H9 (cell line): ENCODE data around the gene GSC2. TPM values are rescaled to one million over a fixed set of nuclear protein-coding genes. Genes with fewer than 3 reads are reported as not detected.

Experiments used
- DNase-seq: peaks from one replicate; pipeline ENCODE4 v3.0.0-alpha.2; 2017
- H2AFZ ChIP-seq: one replicate; pipeline ENCODE4 v1.6.1; 2013; ENCODE audit warnings: mild to moderate bottlenecking, low read length, control low read depth, moderate library complexity
- H2AK5ac ChIP-seq: 2 replicates; pipeline ENCODE4 v1.6.1; 2013; ENCODE audit warnings: low read length, control low read depth, mixed read lengths; ENCODE audit not compliant: insufficient read length
- H2BK120ac ChIP-seq: one replicate; pipeline ENCODE4 v1.6.1; 2013; ENCODE audit warnings: low read depth, mild to moderate bottlenecking, low read length, control low read depth, inconsistent platforms; ENCODE audit not compliant: poor library complexity, severe bottlenecking
- H2BK12ac ChIP-seq: 2 replicates; pipeline ENCODE4 v1.6.1; 2013; ENCODE audit warnings: low read length, control low read depth, mixed read lengths, low read depth; ENCODE audit not compliant: insufficient read length
- H2BK15ac ChIP-seq: 2 replicates; pipeline ENCODE4 v1.6.1; 2013; ENCODE audit warnings: low read depth, low read length, control low read depth
- H2BK20ac ChIP-seq: one replicate; pipeline ENCODE4 v1.6.1; 2013; ENCODE audit warnings: low read depth, mild to moderate bottlenecking, low read length, control low read depth, inconsistent platforms; ENCODE audit not compliant: poor library complexity, severe bottlenecking
- H2BK5ac ChIP-seq: 2 replicates; pipeline ENCODE4 v1.6.1; 2013; ENCODE audit warnings: low read length, control low read depth, mixed read lengths; ENCODE audit not compliant: insufficient read length
- H3K14ac ChIP-seq: 2 replicates; pipeline ENCODE4 v1.6.1; 2013; ENCODE audit warnings: low read length, control low read depth; ENCODE audit not compliant: insufficient read depth
- H3K18ac ChIP-seq: 2 replicates; pipeline ENCODE4 v1.6.1; 2013; ENCODE audit warnings: low read depth, mild to moderate bottlenecking, mixed read lengths, low read length, control low read depth; ENCODE audit not compliant: insufficient read length
- H3K23ac ChIP-seq: 2 replicates; pipeline ENCODE4 v1.6.1; 2013; ENCODE audit warnings: low read length, control low read depth, mixed read lengths, low read depth; ENCODE audit not compliant: insufficient read length
- H3K23me2 ChIP-seq: 2 replicates; pipeline ENCODE4 v1.6.1; 2013; ENCODE audit warnings: low read depth, mild to moderate bottlenecking, mixed read lengths, low read length, control low read depth; ENCODE audit not compliant: insufficient read length, poor library complexity, severe bottlenecking
- H3K27ac ChIP-seq: 2 replicates; pipeline ENCODE4 v1.5.1; 2013; ENCODE audit warnings: low read length, control low read depth, mixed read lengths, low read depth; ENCODE audit not compliant: insufficient read length
- H3K27me3 ChIP-seq: 2 replicates; pipeline ENCODE4 v1.6.1; 2013; ENCODE audit warnings: low read length, control low read depth, inconsistent platforms; ENCODE audit not compliant: insufficient read depth
- H3K4ac ChIP-seq: 2 replicates; pipeline ENCODE4 v1.6.1; 2013; ENCODE audit warnings: low read depth, mild to moderate bottlenecking, control low read depth, inconsistent platforms, low read length, moderate library complexity
- H3K4me1 ChIP-seq: 2 replicates; pipeline ENCODE4 v1.6.1; 2013; ENCODE audit warnings: low read length, control low read depth, inconsistent platforms; ENCODE audit not compliant: insufficient read depth
- H3K4me2 ChIP-seq: 2 replicates; pipeline ENCODE4 v1.6.1; 2013; ENCODE audit warnings: low read length, control low read depth, mixed read lengths; ENCODE audit not compliant: insufficient read length, insufficient read depth
- H3K56ac ChIP-seq: 2 replicates; pipeline ENCODE4 v1.6.1; 2013; ENCODE audit warnings: low read depth, mild to moderate bottlenecking, mixed read lengths, low read length, control low read depth; ENCODE audit not compliant: insufficient read length
- H3K79me1 ChIP-seq: 2 replicates; pipeline ENCODE4 v1.6.1; 2013; ENCODE audit warnings: low read depth, mild to moderate bottlenecking, moderate library complexity, low read length, control low read depth, inconsistent platforms; ENCODE audit not compliant: insufficient read depth, poor library complexity, severe bottlenecking
- H3K79me2 ChIP-seq: 2 replicates; pipeline ENCODE4 v1.6.1; 2013; ENCODE audit warnings: low read length, control low read depth, inconsistent platforms; ENCODE audit not compliant: insufficient read depth
- H3K9ac ChIP-seq: 2 replicates; pipeline ENCODE4 v1.6.1; 2013; ENCODE audit warnings: low read length, control low read depth, mixed read lengths; ENCODE audit not compliant: insufficient read length; ENCODE audit errors: extremely low read depth
- H3K9me3 ChIP-seq: one replicate; pipeline ENCODE4 v1.6.1; 2013; ENCODE audit warnings: low read depth, low read length, inconsistent platforms; ENCODE audit not compliant: control insufficient read depth
- H3T11ph ChIP-seq: one replicate; pipeline ENCODE4 v1.6.1; 2013; ENCODE audit warnings: mild to moderate bottlenecking, low read length, control low read depth, inconsistent platforms
- H4K20me1 ChIP-seq: one replicate; pipeline ENCODE4 v1.6.1; 2013; ENCODE audit not compliant: control insufficient read depth, insufficient read length, insufficient read depth
- H4K5ac ChIP-seq: 2 replicates; pipeline ENCODE4 v1.6.1; 2013; ENCODE audit warnings: low read depth, mild to moderate bottlenecking, mixed read lengths, low read length, control low read depth; ENCODE audit not compliant: insufficient read length
- H4K8ac ChIP-seq: replicated peaks from 2 replicates; pipeline ENCODE4 v1.6.1; 2013; ENCODE audit warnings: low read length, control low read depth, mixed read lengths, low read depth; ENCODE audit not compliant: insufficient read length
- H4K91ac ChIP-seq: 2 replicates; pipeline ENCODE4 v1.6.1; 2013; ENCODE audit warnings: low read depth, mild to moderate bottlenecking, moderate library complexity, mixed read lengths, low read length, control low read depth; ENCODE audit not compliant: insufficient read length
- H3K27ac Mint-ChIP-seq, 3 experiments: 2 replicates in 2 of 3; 3 replicates in 1 of 3; pipeline ENCODE4 v1.8.0; 2020 to 2021; ENCODE audit warnings: mixed read lengths in 3 of 3, mild to moderate bottlenecking in 1 of 3, moderate library complexity in 1 of 3
- H3K27me3 Mint-ChIP-seq: 2 replicates; pipeline ENCODE4 v1.8.0; 2021; ENCODE audit warnings: low read depth, mild to moderate bottlenecking, moderate library complexity, mixed read lengths
- H3K36me3 Mint-ChIP-seq, 3 experiments: 2 replicates in 2 of 3; 3 replicates in 1 of 3; pipeline ENCODE4 v1.8.0; 2020 to 2021; ENCODE audit warnings: low read depth in 3 of 3, mixed read lengths in 3 of 3; ENCODE audit not compliant: insufficient read depth in 1 of 3
- H3K4me1 Mint-ChIP-seq, 2 experiments: 2 replicates each; pipeline ENCODE4 v1.8.0; 2020; ENCODE audit warnings: mixed read lengths in 2 of 2
- H3K4me3 Mint-ChIP-seq, 2 experiments: 2 replicates in 1 of 2; 3 replicates in 1 of 2; pipeline ENCODE4 v1.8.0; 2020 to 2021; ENCODE audit warnings: mild to moderate bottlenecking in 2 of 2, mixed read lengths in 2 of 2, moderate library complexity in 1 of 2
- H3K9me3 Mint-ChIP-seq, 2 experiments: 2 replicates in 1 of 2; 3 replicates in 1 of 2; pipeline ENCODE4 v1.8.0; 2020; ENCODE audit warnings: mild to moderate bottlenecking in 2 of 2, mixed read lengths in 2 of 2, moderate library complexity in 1 of 2
- WGBS: extraction: QIAGEN DNeasy Blood & Tissue Kit; methylation state at CpG from one replicate; pipeline ENCODE4 v1.1.7; 2013; ENCODE audit warnings: missing lambda C conversion rate, low lambda C conversion rate, mixed read lengths; ENCODE audit not compliant: insufficient read length; ENCODE audit errors: extremely low coverage; 5-methylcytosine and 5-hydroxymethylcytosine counted together
- total RNA-seq: library from RNA; stranded (reverse); gene quantifications from 2 replicates; pipeline ENCODE4 v1.2.1, GENCODE V29; 2021
- TF ChIP-seq, protein P1 (sequence below): fragments of 200-600 bp; sonication (generic); conservative IDR thresholded peaks from 3 replicates; pipeline ENCODE4 v1.8.0; 2021; ENCODE audit warnings: antibody characterized with exemption, mild to moderate bottlenecking

GSC2 gene
- total RNA-seq, 1 experiment from 2014 or later = 0.22 TPM

DNA sequence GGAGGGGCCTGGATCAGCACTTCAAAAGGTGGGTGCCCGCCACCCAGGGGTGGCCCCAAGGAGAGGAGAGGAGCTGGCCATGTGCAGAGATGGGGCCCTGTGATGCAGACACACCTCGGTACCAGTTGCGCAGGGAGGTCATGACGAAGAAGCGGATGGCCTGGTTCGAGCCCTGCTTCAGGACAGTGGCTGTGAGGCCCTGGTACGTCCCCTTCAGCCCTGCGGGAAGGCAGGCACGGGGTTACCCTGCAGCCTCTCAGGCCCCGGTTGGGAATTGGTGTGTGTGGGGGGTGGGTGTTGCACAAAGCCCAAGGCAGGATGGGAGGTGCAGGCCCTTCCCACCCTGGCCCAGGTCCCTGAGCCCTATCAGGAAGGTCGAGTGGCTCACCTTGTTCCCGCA lies 26.6 kb upstream of the GSC2 start:
- H3K56ac ChIP-seq = no peak overlapping the region
- peaks cover 3% of the 10 kb centered on the region; the same call in 1 of the 2 replicates for H3K4me1 ChIP-seq
- no peak overlapping the region for H4K5ac ChIP-seq
- TF ChIP-seq, protein P1, sequence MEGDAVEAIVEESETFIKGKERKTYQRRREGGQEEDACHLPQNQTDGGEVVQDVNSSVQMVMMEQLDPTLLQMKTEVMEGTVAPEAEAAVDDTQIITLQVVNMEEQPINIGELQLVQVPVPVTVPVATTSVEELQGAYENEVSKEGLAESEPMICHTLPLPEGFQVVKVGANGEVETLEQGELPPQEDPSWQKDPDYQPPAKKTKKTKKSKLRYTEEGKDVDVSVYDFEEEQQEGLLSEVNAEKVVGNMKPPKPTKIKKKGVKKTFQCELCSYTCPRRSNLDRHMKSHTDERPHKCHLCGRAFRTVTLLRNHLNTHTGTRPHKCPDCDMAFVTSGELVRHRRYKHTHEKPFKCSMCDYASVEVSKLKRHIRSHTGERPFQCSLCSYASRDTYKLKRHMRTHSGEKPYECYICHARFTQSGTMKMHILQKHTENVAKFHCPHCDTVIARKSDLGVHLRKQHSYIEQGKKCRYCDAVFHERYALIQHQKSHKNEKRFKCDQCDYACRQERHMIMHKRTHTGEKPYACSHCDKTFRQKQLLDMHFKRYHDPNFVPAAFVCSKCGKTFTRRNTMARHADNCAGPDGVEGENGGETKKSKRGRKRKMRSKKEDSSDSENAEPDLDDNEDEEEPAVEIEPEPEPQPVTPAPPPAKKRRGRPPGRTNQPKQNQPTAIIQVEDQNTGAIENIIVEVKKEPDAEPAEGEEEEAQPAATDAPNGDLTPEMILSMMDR = no peak
- no CpG with 5 or more reads among the region's 12 CpGs for WGBS
- no peaks in the 10 kb centered on the region for H3K27me3 ChIP-seq
- H3K79me1 ChIP-seq = peaks cover 6% of the 10 kb centered on the region
- H3T11ph ChIP-seq = no peak overlapping the region
- H2AFZ ChIP-seq = no peak overlapping the region
- Mint-ChIP-seq H3K27ac (0 out of 7 replicates have a peak overlapping the region, but pooled peaks of 1 of the 3 experiments have one; percentile 36), H3K4me3 (peak overlapping the region; percentile 70 to 82), H3K27me3 (no peaks in the 10 kb centered on the region), H3K9me3 (no peaks in the 10 kb centered on the region), H3K4me1 (peaks cover 38 to 44% of the 10 kb centered on the region in 2 experiments), H3K36me3 (peaks cover 0 to 22% (median 15%) of the 10 kb centered on the region in 3 experiments; a peak in 5 of 7 replicates)
- H3K79me2 ChIP-seq = peaks cover 10% of the 10 kb centered on the region; the same call in 1 of the 2 replicates
- no peak overlapping the region for H3K4me2 ChIP-seq
- H4K91ac ChIP-seq = no peak overlapping the region
- H3K27ac ChIP-seq = no peak overlapping the region
- no peaks in the 10 kb centered on the region for H3K9me3 ChIP-seq
- H2BK5ac ChIP-seq = no peak overlapping the region
- H2BK20ac ChIP-seq = no peak overlapping the region
- H3K23ac ChIP-seq = no peak overlapping the region
- no peak overlapping the region; the same call in 1 of the 2 replicates for H3K14ac ChIP-seq
- peaks cover 2% of the 10 kb centered on the region for H4K20me1 ChIP-seq
- H2AK5ac ChIP-seq = no peak overlapping the region
- no peak for DNase-seq
- no peak overlapping the region for H3K4ac ChIP-seq
- H3K23me2 ChIP-seq = peaks cover 13% of the 10 kb centered on the region
- H3K18ac ChIP-seq = no peak overlapping the region
- H2BK15ac ChIP-seq = no peak overlapping the region
- no peak overlapping the region for H2BK12ac ChIP-seq
- H4K8ac ChIP-seq = no peak overlapping the region
- H3K9ac ChIP-seq = no peak overlapping the region
- H2BK120ac ChIP-seq = no peak overlapping the region
